ENCODE measurements around the gene CDC42BPB.

Gene CDC42BPB

GRCh38 chr14:103008768-103009357 lies 48.5 kb downstream of the CDC42BPB start:
- DNase-seq: no peak
- intact Hi-C loops (cut with DNase I): no loop called here

- intact Hi-C loops (cut with DNase I): no loop called here
- peak in 1 of 42 donors; percentile 15 for DNase-seq
Observed at GRCh38 chr14:103008126-103008525, 49.2 kb downstream of the CDC42BPB start.

GRCh38 chr14:103007555-103007954 lies 49.8 kb downstream of the CDC42BPB start:
- intact Hi-C loops (cut with DNase I): no loop called here
- peak; percentile 49 to 93 (median 82) for DNase-seq

- intact Hi-C loops (cut with DNase I): no loop called here
- DNase-seq: no peak
Observed at GRCh38 chr14:103006991-103007520, 50.3 kb downstream of the CDC42BPB start.

GRCh38 chr14:103006106-103006505 lies 51.2 kb downstream of the CDC42BPB start:
- intact Hi-C loops (cut with DNase I): no loop called here
- DNase-seq: no peak

GRCh38 chr14:103003850-103004249 lies 53.5 kb downstream of the CDC42BPB start:
- no peak for DNase-seq
- intact Hi-C loops (cut with DNase I): no loop called here

- intact Hi-C loops (cut with DNase I): no loop called here
- no peak for DNase-seq
Observed at GRCh38 chr14:103003351-103003615, 54.1 kb downstream of the CDC42BPB start.

- DNase-seq: no peak
- intact Hi-C loops (cut with DNase I): no loop called here
Observed at GRCh38 chr14:103002578-103003350, 54.6 kb downstream of the CDC42BPB start.

- intact Hi-C loops (cut with DNase I): no loop called here
- no peak for DNase-seq
Observed at GRCh38 chr14:103001651-103002396, 55.5 kb downstream of the CDC42BPB start.

GRCh38 chr14:103001226-103001625 lies 56.1 kb downstream of the CDC42BPB start:
- intact Hi-C loops (cut with DNase I): no loop called here
- DNase-seq: peak in 16 of 42 donors; percentile 24 to 72 (median 50)

- intact Hi-C loops (cut with DNase I): no loop called here
- DNase-seq: no peak
Observed at GRCh38 chr14:103000291-103000921, 56.9 kb downstream of the CDC42BPB start.

- intact Hi-C loops (cut with DNase I): no loop called here
- DNase-seq: no peak
Observed at GRCh38 chr14:102999227-102999895, 58.0 kb downstream of the CDC42BPB start.

- no peak for DNase-seq
- intact Hi-C loops (cut with DNase I): no loop called here
Observed at GRCh38 chr14:102998393-102998792, 59.0 kb downstream of the CDC42BPB start.

GRCh38 chr14:102996941-102997340 lies 60.4 kb downstream of the CDC42BPB start:
- DNase-seq: no peak

GRCh38 chr14:102994689-102995088 lies 62.7 kb downstream of the CDC42BPB start:
- DNase-seq: no peak

More at GRCh38 chr14:102996941-102997340, 60.4 kb downstream of the CDC42BPB start:
- intact Hi-C loops (cut with DNase I): no loop called here

GRCh38 chr14:102993523-102993922 lies 63.8 kb downstream of the CDC42BPB start:
- DNase-seq: no peak
- intact Hi-C loops (cut with DNase I): no loop called here

More at GRCh38 chr14:102994689-102995088, 62.7 kb downstream of the CDC42BPB start:
- intact Hi-C loops (cut with DNase I): no loop called here

- DNase-seq: no peak
- intact Hi-C loops (cut with DNase I): no loop called here
Observed at GRCh38 chr14:102991376-102991775, 66.0 kb downstream of the CDC42BPB start.

- no peak for DNase-seq
- intact Hi-C loops (cut with DNase I): no loop called here
Observed at GRCh38 chr14:102988054-102988453, 69.3 kb downstream of the CDC42BPB start.
